Nephron progenitor cell (in vitro differentiated cells): ENCODE measurements around the gene SOX14.
A peak's percentile ranks its signal among the peaks of the same experiment; 100 is the strongest.

Experiments used
- DNase-seq: peaks from one replicate; pipeline ENCODE4 v3.0.0; 2021
- H3K27ac Mint-ChIP-seq: 2 replicates; pipeline ENCODE4 v1.8.0; 2021; ENCODE audit warnings: mild to moderate bottlenecking, moderate library complexity, mixed read lengths
- H3K27me3 Mint-ChIP-seq: 2 replicates; pipeline ENCODE4 v1.8.0; 2021; ENCODE audit warnings: mild to moderate bottlenecking, low read depth, mixed read lengths; ENCODE audit not compliant: poor library complexity
- H3K36me3 Mint-ChIP-seq: 2 replicates; pipeline ENCODE4 v1.8.0; 2021; ENCODE audit warnings: low read depth, mixed read lengths
- H3K4me1 Mint-ChIP-seq: 2 replicates; pipeline ENCODE4 v1.8.0; 2021; ENCODE audit warnings: mixed read lengths
- H3K4me3 Mint-ChIP-seq: 2 replicates; pipeline ENCODE4 v1.8.0; 2021; ENCODE audit warnings: mild to moderate bottlenecking, moderate library complexity, mixed read lengths
- H3K9me3 Mint-ChIP-seq: 2 replicates; pipeline ENCODE4 v1.8.0; 2021; ENCODE audit warnings: mild to moderate bottlenecking, moderate library complexity, mixed read lengths
- CTCF ChIP-seq: fragments of 200-600 bp; sonication (generic); IDR thresholded peaks from 2 replicates; pipeline ENCODE4 v1.5.0; 2021; ENCODE audit warnings: antibody characterized with exemption

Gene SOX14

GRCh38 chr3:137762674-137763593 is 1.2 kb upstream of the SOX14 start:
- no peaks in the 10 kb centered on the region for H3K36me3 Mint-ChIP-seq
- H3K4me1 Mint-ChIP-seq, result peaks cover 56% of the 10 kb centered on the region
- no peak for TF ChIP-seq CTCF
- H3K27me3 Mint-ChIP-seq, result peaks cover 100% of the 10 kb centered on the region
- no peak for DNase-seq
- no peaks in the 10 kb centered on the region for H3K9me3 Mint-ChIP-seq
- H3K4me3 Mint-ChIP-seq, result peak overlapping the region; percentile 75
- H3K27ac Mint-ChIP-seq, result no peak overlapping the region

- Mint-ChIP-seq H3K4me3 (peak overlapping the region; percentile 75), H3K27me3 (peaks cover 100% of the 10 kb centered on the region), H3K4me1 (peaks cover 62% of the 10 kb centered on the region), H3K36me3 (no peaks in the 10 kb centered on the region), H3K27ac (no peak overlapping the region), H3K9me3 (no peaks in the 10 kb centered on the region)
- peak; percentile 32 for DNase-seq
- TF ChIP-seq CTCF, result no peak
Measured at GRCh38 chr3:137763594-137763938, 549 bp upstream of the SOX14 start.

- no peak overlapping the region for H3K27ac Mint-ChIP-seq
- H3K4me1 Mint-ChIP-seq, result peaks cover 72% of the 10 kb centered on the region
- peaks cover 100% of the 10 kb centered on the region for H3K27me3 Mint-ChIP-seq
Measured at GRCh38 chr3:137764563-137765309, 621 bp downstream of the SOX14 start.

GRCh38 chr3:137765310-137766033 is 1.4 kb downstream of the SOX14 start:
- peaks cover 100% of the 10 kb centered on the region for H3K27me3 Mint-ChIP-seq
- no peaks in the 10 kb centered on the region for H3K9me3 Mint-ChIP-seq
- no peak for DNase-seq
- H3K4me1 Mint-ChIP-seq, result peaks cover 70% of the 10 kb centered on the region
- peak overlapping the region; percentile 18 for H3K4me3 Mint-ChIP-seq
- no peak overlapping the region for H3K27ac Mint-ChIP-seq
- TF ChIP-seq CTCF, result no peak
- no peaks in the 10 kb centered on the region for H3K36me3 Mint-ChIP-seq

More at GRCh38 chr3:137764563-137765309, 621 bp downstream of the SOX14 start:
- TF ChIP-seq CTCF, result no peak
- Mint-ChIP-seq H3K36me3 (no peaks in the 10 kb centered on the region), H3K4me3 (peak overlapping the region; percentile 36), H3K9me3 (no peaks in the 10 kb centered on the region)
- DNase-seq, result no peak

- no peaks in the 10 kb centered on the region for H3K9me3 Mint-ChIP-seq
- no peak overlapping the region for H3K4me3 Mint-ChIP-seq
- H3K36me3 Mint-ChIP-seq, result no peaks in the 10 kb centered on the region
- peaks cover 62% of the 10 kb centered on the region for H3K4me1 Mint-ChIP-seq
- DNase-seq, result no peak
- peaks cover 100% of the 10 kb centered on the region for H3K27me3 Mint-ChIP-seq
- no peak for TF ChIP-seq CTCF
- H3K27ac Mint-ChIP-seq, result no peak overlapping the region
Measured at GRCh38 chr3:137766041-137766875, 2.1 kb downstream of the SOX14 start.
